Cortex of kidney (tissue), 1 donor: ENCODE data around the gene DCTD.

Experiments used
- DNase-seq: peaks from one replicate; lab custom pipeline; 2025; lab: John Stamatoyannopoulos, UW

The DCTD gene

GRCh38 chr4:182893047-182893446 lies 24.1 kb downstream of the DCTD start:
- DNase-seq, result no peak

GRCh38 chr4:182890202-182890601 lies 27.0 kb downstream of the DCTD start:
- no peak for DNase-seq

DNA sequence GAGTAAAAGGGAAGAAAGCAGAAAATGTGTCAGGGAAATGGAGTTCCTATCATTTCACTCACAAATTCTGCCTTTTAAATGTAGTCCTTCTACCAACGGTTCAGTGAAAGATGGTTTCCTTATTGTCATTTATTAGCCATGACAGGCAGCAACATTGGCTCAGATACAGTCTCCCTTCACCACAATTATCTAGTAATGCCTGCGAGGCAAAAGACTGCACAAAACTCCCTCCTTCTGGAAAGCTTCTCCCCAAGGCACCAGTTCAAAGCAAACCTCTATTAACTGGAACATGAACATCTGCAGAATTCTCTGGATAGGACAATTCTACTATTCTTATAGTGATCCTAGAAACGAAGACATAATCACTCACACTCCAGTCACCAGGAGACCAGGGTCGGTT lies 28.3 kb downstream of the DCTD start:
- no peak for DNase-seq

DNA sequence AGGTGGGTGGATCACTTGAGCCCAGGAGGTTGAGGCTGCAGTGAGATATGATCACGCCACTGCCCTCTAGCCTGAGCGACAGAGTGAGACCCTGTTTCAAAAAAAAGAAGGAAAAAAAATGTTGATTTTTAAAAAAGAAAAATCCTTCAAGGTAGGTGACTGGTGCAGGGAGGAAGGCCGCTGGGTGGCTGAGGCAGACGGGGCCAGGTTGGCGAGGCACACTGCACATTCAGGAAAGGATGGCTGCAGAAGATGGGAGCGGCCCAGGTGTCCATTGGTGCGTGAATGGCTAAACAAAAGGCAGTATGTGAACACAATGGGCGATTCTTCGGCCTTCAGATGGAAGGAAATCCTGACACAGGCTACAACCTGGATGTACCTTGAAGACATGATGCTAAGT lies 30.4 kb downstream of the DCTD start:
- no peak for DNase-seq

- DNase-seq, result no peak
Observed at GRCh38 chr4:182886205-182886604, 31.0 kb downstream of the DCTD start.

GRCh38 chr4:182885738-182886077 lies 31.5 kb downstream of the DCTD start:
- DNase-seq, result no peak

GRCh38 chr4:182885022-182885737 lies 32.0 kb downstream of the DCTD start:
- no peak for DNase-seq

DNA sequence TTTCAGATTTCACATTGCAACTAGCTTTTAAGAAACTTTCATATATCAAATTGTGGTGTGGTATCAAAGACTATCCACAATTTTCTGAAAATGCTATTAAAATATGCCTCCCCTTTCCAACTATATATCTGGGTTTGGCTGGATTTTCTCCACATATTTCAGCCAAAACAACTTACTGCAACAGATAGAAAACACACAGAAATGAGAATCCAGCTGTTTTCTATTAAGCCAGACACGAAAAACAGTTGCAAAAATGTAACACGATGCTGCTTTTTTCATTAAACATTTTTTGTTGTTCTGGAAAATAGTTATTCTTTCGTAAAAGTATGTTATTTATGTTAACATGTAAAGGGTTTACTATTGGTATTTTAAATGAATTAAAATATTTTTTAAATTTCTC lies 33.1 kb downstream of the DCTD start:
- DNase-seq, result no peak

DNA sequence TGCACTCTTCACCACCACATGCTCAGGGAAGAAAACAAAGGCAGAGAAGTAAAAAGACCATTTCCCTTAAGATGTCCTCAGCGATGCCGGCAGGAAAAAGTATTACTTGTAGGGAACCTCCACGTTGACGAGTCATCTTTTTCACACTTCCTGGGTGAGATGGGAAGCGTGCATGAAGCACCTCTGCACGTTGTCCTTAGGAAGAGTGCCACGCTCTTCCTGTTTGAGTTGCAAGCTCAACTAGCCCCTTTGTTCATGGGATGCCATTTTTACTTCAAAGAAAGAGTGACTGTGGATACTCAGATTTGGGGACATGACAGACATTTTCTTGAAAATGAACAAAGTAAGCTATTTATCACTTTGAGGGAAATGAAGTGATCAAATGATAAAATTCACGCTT lies 33.8 kb downstream of the DCTD start:
- DNase-seq, result no peak

GRCh38 chr4:182881914-182882313 lies 35.3 kb downstream of the DCTD start:
- DNase-seq, result no peak

- DNase-seq, result no peak
Observed at GRCh38 chr4:182880387-182881356, 36.5 kb downstream of the DCTD start.

- DNase-seq, result no peak
Observed at GRCh38 chr4:182879913-182880312, 37.3 kb downstream of the DCTD start.

DNA sequence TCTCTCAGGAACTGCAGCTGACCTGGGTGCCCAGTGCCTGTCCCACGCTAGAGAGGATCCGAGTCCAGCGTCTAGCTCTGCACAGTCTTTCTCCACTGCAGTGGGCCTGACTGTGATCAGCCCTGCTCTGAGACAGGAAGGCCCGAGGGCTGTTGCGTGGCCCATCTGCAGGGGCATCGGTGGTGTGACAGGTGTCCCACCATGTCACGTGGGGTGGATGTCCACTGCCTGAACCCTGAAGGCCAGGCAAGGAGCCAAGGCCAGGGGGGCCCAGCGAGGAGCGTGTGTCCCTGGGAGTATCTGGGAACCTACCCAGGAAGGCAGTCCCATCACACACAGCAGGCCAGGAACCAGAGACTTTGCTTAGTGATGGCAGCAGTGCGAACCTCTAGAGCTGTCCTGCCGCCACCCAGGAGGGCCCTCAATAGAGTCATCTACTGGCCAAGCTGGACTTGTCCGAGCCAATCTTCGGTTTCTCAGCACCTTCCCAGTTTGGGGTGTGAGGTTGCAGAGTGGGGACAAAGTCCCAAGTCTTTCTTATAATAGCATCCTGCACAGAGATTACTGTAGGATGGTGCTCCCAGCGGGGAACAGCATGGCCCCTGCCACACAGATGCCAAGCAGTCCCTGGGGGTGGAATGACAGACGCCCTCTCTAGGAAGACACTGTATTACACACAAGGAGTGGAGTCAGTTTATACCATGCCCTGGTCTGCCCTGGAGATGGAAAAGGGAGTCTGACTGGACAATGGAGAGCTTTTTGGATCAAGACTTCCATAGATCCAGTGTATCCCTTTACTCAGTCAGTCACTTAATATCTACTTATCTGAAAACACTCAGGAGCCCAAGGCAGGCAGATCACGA lies 38.3 kb downstream of the DCTD start:
- DNase-seq, result no peak

DNA sequence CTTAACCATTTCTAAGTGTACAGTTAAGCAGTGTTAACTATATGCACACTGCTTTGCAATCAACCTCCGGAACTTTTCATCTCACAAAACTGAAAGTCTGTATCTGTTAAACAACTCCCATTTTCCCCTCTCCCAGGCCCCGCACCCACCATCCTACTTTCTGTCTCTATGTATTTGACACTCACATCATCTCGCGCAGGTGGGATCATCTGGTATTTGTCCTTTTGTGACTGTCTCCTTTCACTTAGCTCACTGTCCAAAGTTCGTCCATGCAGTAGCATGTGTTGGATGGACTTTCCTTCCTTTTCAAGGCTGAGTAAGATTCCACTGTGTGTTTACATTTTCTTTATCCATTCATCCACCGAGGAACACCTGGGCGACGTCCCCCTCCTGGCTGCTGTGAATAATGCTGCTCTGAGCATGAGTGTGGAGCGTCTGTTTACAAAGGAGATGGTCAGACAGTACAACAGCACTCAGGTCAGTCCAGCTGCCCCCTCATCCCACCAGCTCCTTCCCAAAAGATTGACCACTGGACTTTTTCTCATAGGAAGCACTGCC lies 39.8 kb downstream of the DCTD start:
- no peak for DNase-seq

- no peak for DNase-seq
Observed at GRCh38 chr4:182876427-182876826, 40.8 kb downstream of the DCTD start.

DNA sequence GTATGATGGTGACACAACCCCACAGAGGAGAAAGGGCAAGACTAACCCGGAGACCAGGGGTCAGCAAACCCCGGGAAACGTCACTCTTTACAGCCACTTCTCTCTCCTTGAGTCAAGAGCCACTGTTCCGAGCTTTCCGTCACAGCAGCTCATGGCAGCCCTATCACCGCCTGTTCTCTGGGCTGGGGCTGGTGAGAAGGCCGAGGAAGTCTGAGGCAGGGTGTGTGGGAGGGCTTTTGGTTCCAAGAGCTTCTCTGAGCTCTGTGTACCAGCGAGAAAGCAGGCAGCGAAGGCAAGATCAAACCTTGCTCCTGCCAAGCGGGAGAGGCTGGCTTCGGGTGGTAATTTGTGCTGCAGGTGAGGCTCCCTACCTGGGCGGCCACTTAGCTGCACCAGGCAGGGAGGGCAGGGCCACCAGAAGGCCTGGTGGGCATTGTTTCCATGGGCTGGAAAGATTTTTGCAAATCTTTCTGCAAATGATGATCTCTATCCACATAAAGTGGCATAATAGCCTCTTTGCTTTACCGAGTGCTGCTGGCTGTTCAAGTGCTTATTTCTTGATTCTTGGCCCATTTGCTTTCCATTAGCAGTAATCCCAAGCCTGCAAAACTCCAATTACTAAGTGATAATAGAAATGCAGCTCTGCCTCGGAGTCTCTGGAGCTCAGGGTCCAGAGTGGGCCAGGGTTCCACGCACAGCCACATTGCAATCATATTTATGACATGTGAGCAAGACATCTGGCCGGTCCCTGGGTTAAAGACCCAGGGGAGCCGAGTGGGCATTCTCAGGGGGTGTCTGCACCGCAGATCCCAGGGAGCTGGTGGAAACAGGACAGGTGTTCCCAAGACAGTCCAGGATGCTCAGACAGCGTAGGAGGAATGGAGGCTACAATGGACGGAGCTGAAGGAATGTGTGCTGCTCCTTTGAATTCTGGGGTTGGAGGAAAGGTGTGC lies 41.5 kb downstream of the DCTD start:
- no peak for DNase-seq

DNA sequence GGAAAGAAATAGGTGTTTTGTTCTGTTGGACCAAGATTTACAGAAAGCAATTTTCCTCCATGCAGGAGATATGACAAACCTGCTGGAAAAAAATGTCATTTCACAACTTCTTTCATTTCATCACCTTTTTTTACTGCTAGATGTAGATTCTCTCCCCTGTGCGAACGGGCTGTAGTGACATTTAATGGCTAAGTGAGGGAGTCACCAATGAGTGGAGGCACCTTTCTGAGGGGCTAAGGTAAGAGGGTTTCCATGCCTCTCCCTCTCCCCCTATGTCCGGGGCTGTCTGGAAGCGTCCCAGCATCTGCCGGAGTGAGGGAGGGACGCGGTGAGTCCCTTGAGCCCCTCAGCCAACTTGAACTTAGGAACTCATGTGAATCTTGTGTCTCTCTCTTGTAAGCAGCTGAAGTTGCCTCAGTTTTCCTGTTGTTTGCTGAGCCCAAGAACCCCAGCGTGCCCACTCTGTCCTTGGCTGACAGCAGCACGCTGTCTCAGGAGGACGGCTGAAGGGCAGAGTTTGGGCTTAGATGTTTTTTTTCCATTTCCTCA lies 42.3 kb downstream of the DCTD start:
- DNase-seq, result no peak

GRCh38 chr4:182874304-182874751 lies 42.9 kb downstream of the DCTD start:
- DNase-seq, result no peak

DNA sequence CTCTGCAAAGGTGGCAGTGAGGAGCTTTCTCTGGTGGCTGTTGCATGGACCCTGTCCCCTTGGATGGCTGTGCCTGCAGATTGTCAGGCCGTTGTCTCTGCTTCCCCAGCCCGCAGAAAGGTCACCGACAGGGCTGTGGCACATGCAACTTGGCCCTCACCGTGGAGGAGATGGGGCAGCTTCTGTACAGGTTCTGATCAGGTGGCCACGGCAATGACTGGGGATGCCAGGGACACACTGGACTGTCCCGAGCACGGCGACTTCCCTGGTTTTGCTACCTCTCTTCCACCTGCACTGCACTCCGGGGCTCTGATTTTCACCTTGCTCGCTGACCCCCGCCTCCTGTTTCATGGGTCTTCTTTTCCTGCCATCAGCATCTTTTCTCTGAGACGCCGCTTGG lies 43.5 kb downstream of the DCTD start:
- DNase-seq, result no peak

- DNase-seq, result no peak
Observed at GRCh38 chr4:182873289-182873688, 43.9 kb downstream of the DCTD start.

DNA sequence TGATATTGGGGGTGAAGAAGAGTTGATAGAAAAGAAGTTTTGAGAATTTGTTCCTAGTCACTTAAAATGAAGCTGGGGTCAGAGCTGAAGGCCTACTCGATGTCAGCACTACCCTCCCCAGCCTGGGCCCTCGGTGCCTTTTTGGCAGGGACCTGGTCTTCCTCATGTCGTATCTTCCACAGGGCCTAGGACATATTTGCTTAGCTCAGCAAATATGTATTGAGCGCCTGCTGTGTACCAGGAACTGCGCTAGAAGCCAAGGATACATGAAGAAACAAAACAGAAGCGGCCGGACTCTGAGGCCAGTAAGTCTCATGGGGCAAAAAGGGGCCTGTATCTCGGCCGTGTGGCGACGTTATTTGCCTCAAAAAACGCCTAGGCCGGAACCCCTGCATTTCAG lies 44.3 kb downstream of the DCTD start:
- no peak for DNase-seq
